Testis (tissue), 3 donors: Measurements from ENCODE around the gene TLX1. TPM values are rescaled to one million over a fixed set of nuclear protein-coding genes. Genes with fewer than 3 reads are reported as not detected.

Source experiments
- DNase-seq: peaks from one replicate; pipeline ENCODE4 v3.0.0-alpha.2; 2019
- H3K27ac ChIP-seq, 2 donors: fragments of 200-600 bp; sonication (generic); one replicate each; pipeline ENCODE4 v1.5.1; 2019
- H3K27me3 ChIP-seq: fragments of 200-600 bp; sonication (generic); one replicate; pipeline ENCODE4 v1.5.1; 2019
- H3K36me3 ChIP-seq: fragments of 200-600 bp; sonication (generic); one replicate; pipeline ENCODE4 v1.5.1; 2017; ENCODE audit warnings: low read depth; ENCODE audit errors: missing control alignments
- H3K4me1 ChIP-seq: fragments of 200-600 bp; sonication (generic); one replicate; pipeline ENCODE4 v1.5.1; 2019
- H3K4me3 ChIP-seq, 2 donors: fragments of 200-600 bp; sonication (generic); one replicate each; pipeline ENCODE4 v1.5.1; 2017 to 2019
- H3K9me3 ChIP-seq: fragments of 200-600 bp; sonication (generic); one replicate; pipeline ENCODE4 v1.5.1; 2017
- CTCF ChIP-seq, 3 experiments: fragments of 450-650 bp in 2 of 3; fragments of 200-600 bp in 1 of 3; sonication (generic) in 1 of 3; IDR thresholded peaks; one replicate each; pipeline ENCODE4 v1.5.1; 2016 to 2019; ENCODE audit warnings: antibody characterized with exemption in 3 of 3, mild to moderate bottlenecking in 2 of 3, moderate library complexity in 1 of 3
- POLR2A ChIP-seq: fragments of 450-650 bp; IDR thresholded peaks from one replicate; pipeline ENCODE4 v1.6.1; 2017; ENCODE audit warnings: antibody characterized with exemption, mild to moderate bottlenecking, moderate library complexity
- WGBS, 2 donors: methylation state at CpG; one replicate each; pipeline ENCODE4 v1.1.5; 2018; 5-methylcytosine and 5-hydroxymethylcytosine counted together
- intact Hi-C: fragments of 100-400 bp; cut with DNase I; formaldehyde crosslinking; loops from one replicate; pipeline ENCODE4 v1.15.1; 2023; ENCODE audit warnings: low total_unique reads
- polyA plus RNA-seq: library from polyadenylated mRNA; stranded (reverse); fragments of 350-450 nt; fragmentation: Illumina TruSeq; extraction: RNeasy Lipid Tissue Mini Kit (QIAGEN cat#74804); gene quantifications from one replicate; pipeline ENCODE4 v1.2.3, GENCODE V29; 2014; ENCODE audit warnings: low read depth, low replicate concordance; ENCODE audit not compliant: insufficient read depth
- total RNA-seq, 2 donors: library from RNA; depleted of rRNA; stranded (reverse); fragments of >200 nt; gene quantifications; one replicate each; pipeline ENCODE4 v1.2.3, GENCODE V29; 2016

TLX1 gene
- total and polyA plus RNA-seq, 3 donors from 2014 or later: 0.44 to 1.7 (median 0.99) TPM

- intact Hi-C loops: no loop called here
- 19 to 25% methylated on average over 8 of the region's 8 CpGs for WGBS, 2 donors
- TF ChIP-seq CTCF (IDR thresholded peaks at IDR 0.05) (no peak), POLR2A (no peak)
- no peak overlapping the region for H3K4me3 ChIP-seq
- no peaks in the 10 kb centered on the region for H3K4me1 ChIP-seq
- no peaks in the 10 kb centered on the region for H3K27me3 ChIP-seq
- H3K36me3 ChIP-seq: no peaks in the 10 kb centered on the region
- H3K9me3 ChIP-seq: no peaks in the 10 kb centered on the region
- no peak for DNase-seq
- H3K27ac ChIP-seq: no peak overlapping the region
Observed at GRCh38 chr10:101138788-101139420, 7.8 kb downstream of the TLX1 start.

GRCh38 chr10:101139421-101139911 is 8.4 kb downstream of the TLX1 start:
- Histone ChIP-seq H3K27me3 (no peaks in the 10 kb centered on the region), H3K27ac (no peak overlapping the region), H3K36me3 (no peaks in the 10 kb centered on the region), H3K9me3 (no peaks in the 10 kb centered on the region), H3K4me1 (no peaks in the 10 kb centered on the region), H3K4me3 (no peak overlapping the region)
- 17 to 40% methylated on average over 3 to 30 of the region's 30 CpGs for WGBS, 2 donors
- intact Hi-C loops: no loop called here
- DNase-seq: no peak
- no peak for TF ChIP-seq POLR2A
- TF ChIP-seq CTCF (IDR thresholded peaks at IDR 0.05): no peak

GRCh38 chr10:101140084-101140949 is 9.2 kb downstream of the TLX1 start:
- Histone ChIP-seq H3K27ac (no peak overlapping the region), H3K4me1 (no peaks in the 10 kb centered on the region), H3K36me3 (no peaks in the 10 kb centered on the region), H3K27me3 (no peaks in the 10 kb centered on the region), H3K4me3 (no peak overlapping the region), H3K9me3 (no peaks in the 10 kb centered on the region)
- no peak for DNase-seq
- intact Hi-C loops: no loop called here
- 3 to 6% methylated on average over 20 to 55 of the region's 65 CpGs for WGBS, 2 donors
- no peak for TF ChIP-seq POLR2A
- TF ChIP-seq CTCF (IDR thresholded peaks at IDR 0.05): no peak

- WGBS, 2 donors: 6 to 38% methylated on average over 4 to 8 of the region's 8 CpGs
- TF ChIP-seq POLR2A: no peak
- no peak overlapping the region for H3K27ac ChIP-seq
- no peak overlapping the region for H3K4me3 ChIP-seq
- intact Hi-C loops: no loop called here
- no peaks in the 10 kb centered on the region for H3K27me3 ChIP-seq
- H3K4me1 ChIP-seq: peaks cover 3% of the 10 kb centered on the region
- DNase-seq: no peak
- no peaks in the 10 kb centered on the region for H3K36me3 ChIP-seq
- no peaks in the 10 kb centered on the region for H3K9me3 ChIP-seq
Observed at GRCh38 chr10:101140950-101141615, 10.0 kb downstream of the TLX1 start.
